H4 (cell line): ENCODE measurements around the gene PDIA5. TPM values are rescaled to one million over a fixed set of nuclear protein-coding genes. Genes with fewer than 3 reads are reported as not detected.
"Not testable (repeated sequence)": the region's sequence is repeated elsewhere in the genome, so short reads cannot be mapped to it uniquely, and the experiment has no call there.

Source experiments
- DNase-seq: peaks from one replicate; pipeline ENCODE4 v3.0.0-alpha.2; 2015; ENCODE audit warnings: low spot score
- total RNA-seq: library from RNA; depleted of rRNA; stranded (reverse); fragments of >200 nt; shearing (Covaris generic); gene quantifications from 2 replicates; pipeline ENCODE4 v1.2.3, GENCODE V29; 2014

Gene PDIA5
- total RNA-seq, 1 experiment from 2014 or later: 18.2 TPM

DNA sequence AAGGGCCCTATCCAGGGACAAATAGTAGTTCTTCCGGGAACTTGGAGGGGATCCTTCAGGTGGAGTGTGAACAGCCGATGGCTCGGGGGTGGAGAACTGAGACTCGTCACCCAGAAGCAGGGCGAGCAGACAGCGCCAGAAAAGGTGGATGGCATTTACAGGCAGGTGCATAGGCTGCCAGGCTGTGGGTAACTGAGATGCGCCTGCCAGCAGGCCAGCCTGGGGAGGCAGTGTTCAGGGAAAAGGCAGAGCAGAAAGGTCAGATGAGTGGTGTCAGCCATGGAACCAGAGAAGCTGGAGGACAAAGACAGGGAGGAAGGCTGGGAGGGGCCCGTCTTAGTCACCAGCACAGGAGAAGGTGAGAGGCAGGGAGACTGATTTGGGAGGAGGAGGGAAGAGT, 81.9 kb downstream of the PDIA5 start:
- no peak for DNase-seq

DNA sequence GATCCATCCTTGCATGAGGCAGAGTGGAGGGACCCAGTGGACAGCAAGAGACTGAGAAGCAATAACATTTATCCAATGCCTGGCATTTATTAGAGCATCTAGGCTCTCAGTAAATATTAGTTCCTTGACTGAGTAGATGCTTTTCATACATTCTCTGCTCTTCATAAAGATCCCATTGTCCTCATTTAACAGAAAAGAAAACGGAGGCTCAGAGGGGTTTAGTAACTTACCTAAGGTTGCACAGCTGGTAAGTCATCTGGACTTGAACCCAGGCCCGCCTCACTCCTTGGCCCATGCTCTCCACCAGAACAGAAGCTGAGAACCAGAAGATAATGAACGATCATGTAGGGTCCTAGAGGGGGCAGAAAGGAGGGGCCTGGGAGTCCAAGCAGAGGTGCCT, 82.7 kb downstream of the PDIA5 start:
- DNase-seq: no peak

DNA sequence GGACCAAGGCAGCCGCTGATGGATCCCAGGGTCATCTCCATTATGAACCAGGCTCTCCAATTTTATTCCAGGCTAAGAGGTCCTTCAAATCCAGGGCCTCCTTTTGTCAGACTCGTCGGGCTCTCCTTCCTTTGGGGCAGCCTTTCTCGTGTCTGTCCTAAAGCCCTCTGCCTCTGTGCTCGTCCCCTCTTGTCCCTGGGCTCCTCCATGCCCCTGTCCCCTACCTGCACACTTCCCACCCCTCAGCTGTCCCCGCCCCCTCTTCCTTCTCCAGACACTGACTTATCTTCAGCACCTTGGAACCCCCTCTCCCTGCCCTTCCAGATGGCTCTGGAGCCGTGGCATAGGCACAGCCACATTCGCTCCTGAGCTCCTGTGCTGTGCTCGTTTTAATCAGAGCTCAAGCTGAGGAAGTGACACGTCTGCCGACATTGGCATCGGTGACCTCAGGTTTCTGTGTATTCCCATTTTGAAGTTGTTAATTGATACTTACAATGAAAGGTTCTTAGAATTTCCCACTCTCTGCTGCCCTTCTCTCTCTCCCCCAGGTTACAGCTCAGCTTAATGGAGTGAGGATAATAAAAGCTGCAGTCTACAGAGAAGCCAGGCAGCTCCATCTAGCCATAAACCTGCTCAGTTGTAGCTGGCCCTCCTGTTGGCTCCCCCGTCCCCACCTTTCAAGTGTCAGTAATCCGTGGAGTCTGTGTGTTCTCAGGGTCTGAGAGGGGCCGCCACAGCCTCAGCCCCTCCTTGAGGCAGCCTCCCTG, 83.8 kb downstream of the PDIA5 start:
- no peak for DNase-seq

DNA sequence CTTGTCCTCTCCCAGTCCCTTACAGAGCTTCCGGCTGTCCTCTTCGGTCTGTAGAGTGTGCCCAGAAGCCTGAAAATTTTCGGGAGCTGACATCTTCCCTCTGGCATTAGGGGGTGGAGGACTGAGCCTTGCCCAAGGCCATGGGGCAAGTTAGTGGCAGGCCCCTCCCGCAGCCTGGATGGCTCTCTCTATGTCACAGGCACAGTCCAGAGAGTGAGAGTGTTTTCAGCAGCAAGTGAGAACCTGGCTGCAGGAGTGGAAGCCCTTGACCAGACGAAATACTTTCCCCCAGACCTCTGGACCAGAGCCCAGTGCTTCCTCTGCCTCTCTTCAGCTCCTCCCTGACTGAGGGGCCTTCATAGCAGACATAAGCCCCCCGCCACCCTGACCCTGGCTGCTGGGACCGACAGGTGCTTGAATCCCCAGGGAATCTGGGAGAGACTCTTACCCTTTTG, 84.5 kb downstream of the PDIA5 start:
- DNase-seq: no peak

DNA sequence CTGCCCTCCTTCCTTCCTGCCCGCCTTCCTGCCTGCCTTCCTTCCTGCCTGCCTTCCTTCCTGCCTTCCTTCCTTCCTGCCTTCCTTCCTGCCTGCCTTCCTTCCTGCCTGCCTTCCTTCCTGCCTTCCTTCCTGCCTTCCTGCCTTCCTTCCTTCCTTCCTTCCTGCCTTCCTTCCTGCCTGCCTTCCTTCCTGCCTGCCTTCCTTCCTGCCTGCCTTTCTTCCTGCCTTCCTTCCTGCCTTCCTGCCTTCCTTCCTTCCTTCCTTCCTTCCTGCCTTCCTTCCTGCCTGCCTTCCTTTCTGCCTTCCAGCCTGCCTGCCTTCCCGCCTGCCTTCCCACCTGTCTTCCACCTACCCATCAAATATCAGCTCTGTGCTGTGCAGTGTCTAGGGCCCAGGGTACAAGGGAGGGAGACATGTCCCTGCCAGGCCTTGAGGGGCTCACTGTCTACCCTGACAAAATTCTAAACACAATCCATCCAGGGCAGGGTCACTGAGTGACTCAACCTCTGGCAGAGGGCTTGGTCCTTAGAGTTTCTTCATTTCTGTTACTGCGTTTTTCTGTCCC, 85.1 kb downstream of the PDIA5 start:
- not testable (repeated sequence) for DNase-seq

DNA sequence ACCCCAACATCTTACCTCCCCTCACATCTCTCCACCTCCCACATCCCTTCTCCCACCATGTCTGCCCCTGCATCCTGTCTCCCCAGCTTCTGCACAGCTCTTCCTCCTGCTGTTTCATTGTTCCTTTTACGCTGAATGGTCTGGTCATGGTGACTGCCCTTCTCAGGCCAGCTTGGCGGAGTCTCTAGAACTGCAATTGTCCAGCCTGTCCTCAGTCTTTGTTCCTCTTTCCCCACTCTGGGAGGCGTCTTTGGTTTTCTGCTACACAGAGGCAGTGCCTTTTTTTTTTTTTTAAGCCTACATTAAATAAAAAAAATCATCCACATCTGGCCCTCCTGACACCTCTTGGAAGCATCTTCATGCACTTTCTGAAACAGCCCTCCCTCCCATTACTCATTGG, 85.9 kb downstream of the PDIA5 start:
- DNase-seq: no peak

DNA sequence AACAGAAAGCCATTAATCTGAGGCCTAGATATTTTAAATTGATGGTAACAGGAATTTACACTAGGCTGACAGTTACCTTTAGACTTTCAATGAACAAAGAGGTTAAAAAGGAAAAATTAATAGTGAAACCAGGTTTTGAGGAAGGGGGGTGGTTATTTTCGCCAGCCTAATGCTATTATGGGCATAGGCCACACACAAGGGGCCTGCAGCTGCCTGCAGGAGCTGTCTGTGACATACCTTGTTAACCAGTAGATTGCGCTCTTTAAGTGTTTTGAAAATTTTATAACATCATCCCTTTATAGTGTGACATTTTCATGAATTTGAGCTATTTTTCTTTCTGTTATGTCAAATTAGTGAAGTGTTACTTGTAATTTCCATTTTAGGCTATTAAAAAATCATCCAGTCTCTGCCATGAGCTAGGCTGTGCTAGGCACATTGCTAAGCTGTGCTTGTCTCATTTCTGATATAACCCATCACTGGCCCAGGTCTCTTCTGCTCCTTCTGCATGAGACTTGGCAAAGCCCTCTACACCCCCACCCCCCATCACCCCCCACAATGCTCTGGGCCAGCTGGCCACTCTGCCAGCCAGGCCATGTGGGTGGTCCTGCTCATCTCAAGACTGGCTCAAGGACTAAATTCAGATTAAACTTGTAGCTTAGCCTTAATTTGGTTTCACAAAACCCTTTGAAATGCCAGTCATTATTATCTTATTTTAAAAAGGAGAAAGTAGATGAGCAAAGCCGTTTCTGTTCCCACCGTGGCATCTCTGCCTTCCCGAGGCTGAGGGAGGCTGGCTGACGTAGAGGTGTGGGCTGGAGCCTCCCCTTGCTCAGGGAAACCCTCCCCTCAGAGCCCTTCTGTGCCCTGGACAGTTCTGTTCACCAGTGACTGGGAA, 86.5 kb downstream of the PDIA5 start:
- DNase-seq: no peak

DNA sequence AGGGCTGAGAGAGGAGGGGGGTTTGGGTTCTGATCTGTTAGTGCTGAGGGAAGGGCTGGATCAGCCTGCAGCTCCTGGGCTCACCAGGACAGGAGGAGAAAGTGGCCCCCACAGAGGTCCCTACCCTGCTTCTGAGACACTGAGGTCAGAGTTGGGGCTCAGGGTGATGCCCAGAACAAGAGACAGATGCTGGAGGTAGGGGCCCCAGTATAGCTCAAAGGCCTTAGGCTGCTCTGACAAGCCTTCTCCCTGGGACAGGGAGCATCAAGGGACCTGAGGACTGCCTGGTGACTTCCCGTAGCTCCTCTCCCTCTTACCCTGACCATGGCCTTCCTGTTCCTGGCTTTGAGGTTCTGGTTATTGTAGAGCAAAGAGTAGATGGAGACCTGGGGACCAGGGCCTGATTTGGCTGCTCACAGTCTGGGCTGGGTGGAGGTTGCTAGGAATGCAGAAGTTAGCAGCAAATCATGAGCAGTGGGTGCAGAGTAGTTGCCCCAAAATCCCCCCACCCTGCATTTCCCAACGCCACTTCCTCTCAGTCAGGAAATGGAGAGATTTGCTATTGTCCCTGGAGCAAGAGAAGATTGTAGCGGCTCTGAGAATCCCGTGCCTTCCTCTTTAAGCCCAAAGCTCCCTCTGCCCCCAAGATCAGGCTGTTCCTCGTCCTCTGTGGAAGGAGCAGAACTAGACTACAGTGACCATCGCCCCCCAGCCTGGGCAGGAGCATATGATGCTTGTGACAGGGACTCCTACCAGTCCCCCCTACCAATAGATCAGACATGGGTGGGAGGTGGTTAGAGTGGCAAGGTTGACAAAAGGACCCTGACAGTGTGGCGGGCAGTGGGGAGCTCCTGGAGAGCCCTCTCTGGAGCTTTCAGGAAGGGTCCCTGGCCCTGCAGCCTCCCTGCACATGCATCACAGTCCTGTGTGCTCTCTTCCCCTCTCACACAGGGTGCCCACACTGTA, 87.5 kb downstream of the PDIA5 start:
- no peak for DNase-seq

DNA sequence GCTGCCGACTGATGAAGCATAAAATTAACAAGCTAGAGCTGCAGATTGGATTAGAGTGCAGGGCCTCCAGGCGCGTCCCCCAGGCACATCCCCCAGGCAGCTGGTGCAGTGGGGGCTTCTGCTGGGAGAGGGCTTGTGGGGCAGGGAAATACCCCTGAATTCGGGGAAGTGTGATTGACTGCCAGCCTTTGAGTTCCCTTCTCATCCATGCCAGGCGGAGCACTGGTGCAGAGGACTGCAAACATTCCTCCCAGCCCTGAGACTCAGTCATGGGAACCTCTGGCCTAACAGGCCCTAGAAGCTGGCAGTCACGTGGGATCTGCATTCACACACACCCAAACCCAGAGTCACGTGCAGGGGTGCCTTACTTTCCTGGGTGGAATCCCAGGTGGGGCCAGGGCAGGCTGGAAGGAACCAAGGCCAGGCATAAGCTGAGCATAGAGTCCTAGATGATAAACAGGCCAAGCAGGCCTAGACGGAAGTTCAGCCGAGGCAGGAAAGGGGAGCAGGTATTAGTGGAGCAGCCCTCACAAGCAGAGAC, 88.7 kb downstream of the PDIA5 start:
- DNase-seq: no peak

DNA sequence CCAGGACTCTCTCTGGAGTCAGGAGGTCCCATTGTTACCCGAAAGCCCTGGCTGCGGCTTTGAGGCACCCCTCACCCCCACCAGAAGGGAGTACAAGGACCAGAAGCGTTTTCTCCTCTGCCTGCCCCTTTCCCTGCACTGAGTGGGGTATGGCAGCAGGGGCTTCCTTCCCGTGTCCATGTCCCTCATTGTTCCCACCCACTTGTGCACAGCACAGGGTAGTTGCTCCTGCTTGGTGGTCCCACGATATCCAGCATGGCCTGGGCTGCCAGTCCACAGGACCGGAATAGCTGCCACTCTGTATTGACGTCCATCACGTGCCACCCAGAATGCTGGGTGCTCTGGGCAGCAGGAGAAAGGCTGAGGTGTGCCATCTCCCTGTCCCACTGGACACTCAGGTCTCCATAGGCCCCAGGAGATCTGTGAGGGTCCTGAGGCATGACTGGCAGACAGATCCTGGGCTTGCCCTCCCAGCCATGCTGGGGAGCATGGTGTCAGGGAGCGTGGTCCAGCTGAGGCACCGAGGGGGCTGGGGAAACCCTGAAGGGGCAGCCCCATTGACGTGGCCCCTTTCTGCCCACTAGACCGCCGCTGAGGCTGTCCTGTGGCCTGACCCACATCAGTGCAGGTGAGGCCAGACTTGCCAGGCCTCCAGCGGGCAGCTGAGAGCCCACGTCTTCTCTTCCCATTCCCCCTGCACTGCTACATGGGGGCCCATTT, 89.6 kb downstream of the PDIA5 start:
- DNase-seq: no peak

DNA sequence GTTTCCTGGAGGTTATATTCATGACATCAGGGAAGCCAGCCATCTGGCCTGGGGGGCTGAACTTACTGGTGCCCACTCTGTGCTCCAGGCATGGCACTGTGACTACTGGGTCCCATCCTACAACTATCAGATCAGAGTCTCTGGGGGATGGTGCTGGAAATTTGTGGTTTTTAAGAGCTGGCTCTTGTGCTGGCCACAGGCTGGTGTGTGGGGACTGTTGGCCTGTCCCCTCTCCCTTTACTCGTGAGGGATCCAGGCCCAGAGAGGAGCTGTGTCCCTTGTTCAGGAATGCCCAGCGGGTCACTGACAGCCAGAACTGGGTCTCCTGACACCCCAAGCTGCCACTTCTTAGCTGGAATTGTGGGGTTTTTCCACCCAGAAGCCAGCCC, 90.4 kb downstream of the PDIA5 start:
- DNase-seq: no peak

DNA sequence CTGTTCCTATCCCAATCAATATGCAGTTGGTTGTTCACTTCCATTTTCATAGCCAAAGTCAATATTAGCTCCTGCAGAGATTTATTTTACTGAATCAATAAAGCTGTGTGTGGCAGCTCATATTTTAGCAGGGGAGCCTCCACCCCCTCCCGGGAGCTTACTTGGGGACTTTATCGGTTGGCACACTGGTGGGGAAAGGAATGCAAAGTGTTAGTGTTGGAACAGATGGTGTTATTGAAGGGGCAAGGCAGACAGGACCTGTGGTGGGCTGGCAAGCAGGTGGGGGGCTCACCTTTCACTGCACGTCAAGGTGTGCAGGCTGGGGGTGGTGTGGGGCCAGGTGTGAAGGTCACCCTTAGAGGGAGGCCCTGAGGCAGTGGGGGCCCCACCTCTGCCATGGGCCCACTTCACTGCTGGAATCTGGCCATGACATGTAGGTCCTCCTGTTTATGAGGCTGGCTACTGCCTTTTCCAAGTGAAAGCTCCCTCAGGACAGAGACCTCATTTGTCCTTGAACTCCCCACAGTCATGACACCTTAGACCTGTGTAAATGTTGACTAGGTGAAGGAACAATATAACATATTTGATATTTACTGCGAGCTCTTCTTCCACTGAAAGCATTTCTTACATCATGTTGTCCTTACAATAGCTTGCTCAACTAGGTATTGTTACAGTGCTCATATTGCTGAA, 90.9 kb downstream of the PDIA5 start:
- DNase-seq: no peak

DNA sequence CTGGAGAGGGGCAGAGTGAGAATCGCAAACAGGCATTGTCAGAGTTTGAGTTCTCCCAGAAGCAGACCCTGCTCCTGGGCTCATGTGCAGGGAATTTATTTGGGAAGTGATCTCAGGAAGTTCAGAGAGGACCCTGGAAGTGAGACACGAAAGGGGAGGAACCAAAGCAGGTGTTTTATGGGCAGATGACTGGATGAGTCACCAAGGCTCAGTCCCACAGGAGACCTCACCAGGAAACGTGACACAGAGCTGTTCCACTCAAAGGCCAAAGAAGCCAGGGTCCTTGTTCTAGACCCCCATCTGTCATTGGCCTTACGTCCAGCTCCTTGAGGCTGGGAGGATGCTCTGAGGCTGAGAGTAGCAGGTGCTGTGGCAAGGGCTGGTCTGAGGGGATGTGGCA, 91.5 kb downstream of the PDIA5 start:
- DNase-seq: peak; percentile 5

DNA sequence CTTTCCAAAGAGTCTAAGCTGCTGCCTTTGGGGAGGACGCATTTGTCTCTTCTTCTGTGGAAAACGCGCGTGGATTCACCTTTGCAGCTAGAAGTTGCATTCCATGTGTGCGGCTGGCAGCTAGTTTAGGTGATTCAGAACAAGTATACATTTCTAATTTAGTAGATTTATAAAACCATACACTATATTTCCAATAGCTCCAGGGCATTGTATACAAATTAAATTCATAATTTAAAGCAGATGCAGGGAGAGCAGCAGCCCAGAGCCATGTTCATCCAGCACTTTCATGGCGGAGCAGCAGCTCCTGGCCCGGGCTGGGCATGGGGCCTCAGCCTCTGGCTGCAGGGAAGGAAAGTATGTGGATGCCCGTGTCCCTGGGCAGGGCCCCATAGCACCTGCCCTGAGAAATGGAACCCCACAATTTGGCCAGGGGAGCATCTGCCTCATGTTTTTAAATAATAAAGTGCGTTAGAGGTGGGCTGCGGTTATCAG, 92.1 kb downstream of the PDIA5 start:
- no peak for DNase-seq

DNA sequence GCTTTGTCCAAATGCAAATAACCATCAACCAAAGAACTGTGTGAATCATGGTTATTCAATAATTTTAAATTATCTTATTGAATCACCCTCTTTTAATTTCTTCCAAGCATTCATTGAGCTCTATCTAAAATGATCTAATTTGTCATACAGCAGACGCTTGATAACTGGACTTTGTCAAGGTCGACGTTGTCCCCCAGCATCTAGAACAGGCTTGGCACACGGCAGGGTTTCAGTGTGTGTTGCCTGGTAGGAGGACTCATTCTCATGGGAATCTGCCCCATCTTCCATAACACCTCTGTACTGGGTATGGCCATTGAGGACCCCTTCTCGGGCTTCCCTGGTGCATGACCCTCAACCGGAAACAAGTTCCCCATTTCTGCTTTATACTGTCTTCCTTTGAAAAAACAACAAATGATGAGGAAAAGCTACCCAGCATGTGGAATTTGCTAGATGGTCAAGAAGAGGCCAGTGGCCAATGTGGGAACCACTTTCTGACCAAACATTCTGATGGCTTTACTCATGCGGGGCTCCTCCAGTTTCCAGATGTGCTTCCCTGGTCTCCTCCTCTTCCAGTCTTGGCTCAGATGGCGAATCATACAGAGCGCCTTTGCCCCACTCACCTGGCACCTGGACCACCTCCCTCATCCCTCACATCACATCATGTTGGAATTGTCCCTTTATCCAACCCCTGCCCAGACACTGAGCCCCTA, 93.3 kb downstream of the PDIA5 start:
- DNase-seq: no peak

DNA sequence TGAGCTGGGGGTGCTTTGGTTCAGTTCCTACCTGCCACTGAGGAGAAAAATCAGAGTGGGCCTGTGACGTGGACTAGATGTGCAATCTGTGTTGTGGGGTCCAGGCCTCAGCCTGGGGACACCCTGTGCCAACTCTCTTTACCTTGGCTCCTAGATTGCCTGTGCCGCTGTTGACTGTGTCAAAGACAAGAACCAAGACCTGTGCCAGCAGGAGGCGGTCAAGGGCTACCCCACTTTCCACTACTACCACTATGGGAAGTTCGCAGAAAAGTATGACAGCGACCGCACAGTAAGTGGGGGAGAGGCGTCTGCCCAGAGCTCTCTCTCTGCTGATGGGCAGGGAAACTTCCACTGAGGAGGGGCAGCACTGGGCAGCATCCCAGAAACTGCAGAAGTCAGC, 94.3 kb downstream of the PDIA5 start:
- no peak for DNase-seq

DNA sequence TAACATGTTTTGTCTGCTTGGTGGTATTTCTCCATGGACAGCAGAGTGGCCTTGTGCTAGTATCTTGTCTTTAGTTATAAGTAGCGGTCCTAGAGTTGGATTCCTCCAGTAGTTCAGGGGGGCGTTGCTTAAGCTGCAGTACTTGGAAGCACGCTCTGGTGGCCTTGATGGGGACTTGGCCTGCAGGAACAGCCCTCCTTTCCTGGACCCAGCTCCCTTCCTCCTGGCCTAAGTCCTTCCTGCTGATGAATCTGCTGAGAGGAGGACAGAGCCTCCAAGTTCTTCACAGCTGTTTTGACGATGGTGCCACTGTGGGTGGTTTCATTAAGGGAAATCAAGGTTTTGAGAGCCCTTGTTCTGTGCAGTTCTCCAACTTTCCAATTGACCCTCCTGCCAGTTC, 96.3 kb downstream of the PDIA5 start:
- DNase-seq: no peak

DNA sequence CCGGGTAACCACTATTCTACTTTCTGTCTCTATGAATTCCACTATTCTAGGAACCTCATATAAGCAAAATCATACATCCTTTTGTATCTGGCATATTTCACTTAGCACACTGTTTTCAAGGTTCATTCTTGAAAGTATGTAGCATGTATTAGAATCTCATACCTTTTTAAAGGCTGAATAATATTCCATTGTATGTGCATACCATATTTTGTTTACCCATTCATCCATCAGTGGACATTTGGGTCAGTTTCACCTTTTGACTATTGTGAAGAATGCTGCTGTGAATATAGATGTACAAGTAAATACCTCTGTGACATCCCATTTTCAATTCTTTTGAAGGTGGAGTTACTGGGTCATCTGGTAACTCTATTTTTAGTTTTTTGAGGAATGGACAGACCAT, 98.3 kb downstream of the PDIA5 start:
- DNase-seq: no peak

DNA sequence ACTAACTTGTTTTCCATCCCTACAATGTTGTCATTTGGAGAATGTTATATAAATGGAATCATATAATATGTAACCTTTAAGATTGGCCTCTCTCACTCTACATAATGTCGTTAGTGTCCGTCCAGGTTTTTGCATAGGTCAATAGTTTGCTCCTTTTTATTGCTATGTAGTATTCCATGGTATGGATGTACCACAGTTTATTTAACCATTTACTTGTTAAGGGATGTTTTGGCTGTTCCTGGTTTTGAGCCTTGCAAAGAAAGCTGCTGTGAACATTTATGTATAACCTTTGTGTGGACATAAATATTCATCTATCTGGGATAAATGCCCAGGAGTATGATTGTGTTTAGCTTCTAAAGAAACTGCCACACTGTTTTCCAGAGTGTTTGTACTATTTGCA, 100.9 kb downstream of the PDIA5 start:
- no peak for DNase-seq
